ENCODE measurements around the gene CNTNAP2. TPM values are rescaled to one million over a fixed set of nuclear protein-coding genes. Genes with fewer than 3 reads are reported as not detected.

Gene CNTNAP2
- total RNA-seq, 1 donor from 2014 or later: 0.27 TPM

DNA sequence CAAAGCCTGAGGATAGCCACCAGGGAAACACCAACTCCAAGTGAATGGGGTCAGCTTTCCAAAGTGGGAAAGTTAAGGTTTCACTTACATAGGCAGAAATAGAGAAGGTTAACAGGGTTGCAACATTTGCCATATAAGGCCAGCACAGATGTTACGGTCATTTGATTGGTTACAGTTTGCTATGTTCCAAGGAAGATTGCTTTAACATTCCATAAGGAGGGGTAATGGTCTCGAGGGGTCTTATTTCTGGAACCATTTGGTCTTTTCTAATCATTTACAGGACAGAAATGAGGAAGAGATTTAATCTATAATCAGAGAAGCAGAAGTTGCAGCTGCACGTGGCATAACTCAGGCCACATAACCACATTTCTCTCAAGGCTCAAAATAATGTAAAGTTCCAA, 1794.6 kb downstream of the CNTNAP2 start:
- TF ChIP-seq, protein P1, sequence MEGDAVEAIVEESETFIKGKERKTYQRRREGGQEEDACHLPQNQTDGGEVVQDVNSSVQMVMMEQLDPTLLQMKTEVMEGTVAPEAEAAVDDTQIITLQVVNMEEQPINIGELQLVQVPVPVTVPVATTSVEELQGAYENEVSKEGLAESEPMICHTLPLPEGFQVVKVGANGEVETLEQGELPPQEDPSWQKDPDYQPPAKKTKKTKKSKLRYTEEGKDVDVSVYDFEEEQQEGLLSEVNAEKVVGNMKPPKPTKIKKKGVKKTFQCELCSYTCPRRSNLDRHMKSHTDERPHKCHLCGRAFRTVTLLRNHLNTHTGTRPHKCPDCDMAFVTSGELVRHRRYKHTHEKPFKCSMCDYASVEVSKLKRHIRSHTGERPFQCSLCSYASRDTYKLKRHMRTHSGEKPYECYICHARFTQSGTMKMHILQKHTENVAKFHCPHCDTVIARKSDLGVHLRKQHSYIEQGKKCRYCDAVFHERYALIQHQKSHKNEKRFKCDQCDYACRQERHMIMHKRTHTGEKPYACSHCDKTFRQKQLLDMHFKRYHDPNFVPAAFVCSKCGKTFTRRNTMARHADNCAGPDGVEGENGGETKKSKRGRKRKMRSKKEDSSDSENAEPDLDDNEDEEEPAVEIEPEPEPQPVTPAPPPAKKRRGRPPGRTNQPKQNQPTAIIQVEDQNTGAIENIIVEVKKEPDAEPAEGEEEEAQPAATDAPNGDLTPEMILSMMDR (IDR thresholded peaks at IDR 0.05): no peak
- Mint-ChIP-seq H3K4me3 (ENCODE audit: unreplicated experiment) (no peak overlapping the region), H3K27me3 (ENCODE audit: low read depth) (no peaks in the 10 kb centered on the region)

DNA sequence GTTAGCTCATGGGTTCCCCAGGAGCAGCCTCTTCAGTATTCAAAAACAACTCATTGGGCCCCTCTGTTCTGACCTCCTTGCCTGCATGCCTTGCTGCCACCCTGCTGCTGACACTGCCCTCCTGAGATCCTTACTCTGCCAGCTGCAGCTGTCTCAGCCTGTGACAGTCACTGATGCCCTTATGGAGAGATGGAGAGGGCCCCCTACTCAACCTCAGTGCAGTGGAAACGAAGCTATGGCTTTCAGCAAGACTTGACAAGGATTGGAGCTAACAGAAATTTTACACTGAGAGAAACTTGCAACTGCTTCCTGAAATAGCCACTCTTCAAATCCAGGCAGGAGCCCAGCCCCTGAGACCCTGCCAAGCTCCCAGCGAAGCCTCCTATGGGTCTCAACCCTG, 1795.7 kb downstream of the CNTNAP2 start:
- peaks cover 7% of the 10 kb centered on the region for H3K4me1 Mint-ChIP-seq (ENCODE audit: low read depth)
- H3K27me3 Mint-ChIP-seq (ENCODE audit: low read depth): no peaks in the 10 kb centered on the region
- DNase-seq (ENCODE audit: low spot score): no peak
- H3K4me3 Mint-ChIP-seq (ENCODE audit: unreplicated experiment): no peak overlapping the region
- H3K9me3 Mint-ChIP-seq (ENCODE audit: low read depth): no peaks in the 10 kb centered on the region
- H3K36me3 Mint-ChIP-seq (ENCODE audit: low read depth): no peaks in the 10 kb centered on the region
- TF ChIP-seq, protein P1 (IDR thresholded peaks at IDR 0.05): no peak
- H3K27ac Mint-ChIP-seq (ENCODE audit: unreplicated experiment): no peak overlapping the region

More for the DNA sequence above, 1794.6 kb downstream of the CNTNAP2 start:
- H3K9me3 Mint-ChIP-seq (ENCODE audit: low read depth): no peaks in the 10 kb centered on the region
- H3K4me1 Mint-ChIP-seq (ENCODE audit: low read depth): peaks cover 7% of the 10 kb centered on the region
- DNase-seq (ENCODE audit: low spot score): no peak
- no peaks in the 10 kb centered on the region for H3K36me3 Mint-ChIP-seq (ENCODE audit: low read depth)
- no peak overlapping the region for H3K27ac Mint-ChIP-seq (ENCODE audit: unreplicated experiment)

- TF ChIP-seq, protein P1 (IDR thresholded peaks at IDR 0.05): no peak
- H3K36me3 Mint-ChIP-seq (ENCODE audit: low read depth): no peaks in the 10 kb centered on the region
- no peaks in the 10 kb centered on the region for H3K27me3 Mint-ChIP-seq (ENCODE audit: low read depth)
Observed at GRCh38 chr7:147912946-147913638, 1796.5 kb downstream of the CNTNAP2 start.

GRCh38 chr7:147915781-147916180, 1799.2 kb downstream of the CNTNAP2 start:
- Mint-ChIP-seq H3K4me1 (ENCODE audit: low read depth) (peaks cover 7% of the 10 kb centered on the region), H3K36me3 (ENCODE audit: low read depth) (no peaks in the 10 kb centered on the region), H3K27me3 (ENCODE audit: low read depth) (no peaks in the 10 kb centered on the region), H3K27ac (ENCODE audit: unreplicated experiment) (no peak overlapping the region), H3K9me3 (ENCODE audit: low read depth) (no peaks in the 10 kb centered on the region), H3K4me3 (ENCODE audit: unreplicated experiment) (no peak overlapping the region)
- DNase-seq (ENCODE audit: low spot score): no peak
- TF ChIP-seq, protein P1 (IDR thresholded peaks at IDR 0.05): no peak

More at GRCh38 chr7:147912946-147913638, 1796.5 kb downstream of the CNTNAP2 start:
- Mint-ChIP-seq H3K27ac (ENCODE audit: unreplicated experiment) (no peak overlapping the region), H3K4me1 (ENCODE audit: low read depth) (peaks cover 7% of the 10 kb centered on the region), H3K9me3 (ENCODE audit: low read depth) (no peaks in the 10 kb centered on the region), H3K4me3 (ENCODE audit: unreplicated experiment) (no peak overlapping the region)
- DNase-seq (ENCODE audit: low spot score): no peak

- no peak overlapping the region for H3K4me3 Mint-ChIP-seq (ENCODE audit: unreplicated experiment)
- H3K9me3 Mint-ChIP-seq (ENCODE audit: low read depth): no peaks in the 10 kb centered on the region
- H3K27ac Mint-ChIP-seq (ENCODE audit: unreplicated experiment): no peak overlapping the region
- H3K36me3 Mint-ChIP-seq (ENCODE audit: low read depth): no peaks in the 10 kb centered on the region
- no peaks in the 10 kb centered on the region for H3K27me3 Mint-ChIP-seq (ENCODE audit: low read depth)
- DNase-seq (ENCODE audit: low spot score): no peak
- TF ChIP-seq, protein P1 (IDR thresholded peaks at IDR 0.05): no peak
- H3K4me1 Mint-ChIP-seq (ENCODE audit: low read depth): peaks cover under 1% of the 10 kb centered on the region
Observed at GRCh38 chr7:147916573-147916972, 1800.0 kb downstream of the CNTNAP2 start.
